Epithelial cell of esophagus (primary cell): Measurements from ENCODE around the gene HIC1.

Source experiments
- DNase-seq: peaks from one replicate; pipeline ENCODE4 v3.0.0; 2010; ENCODE audit warnings: low read depth
- H3K4me3 ChIP-seq: 2 replicates; pipeline ENCODE4 v1.5.1; 2011; ENCODE audit warnings: mild to moderate bottlenecking, low read length, control low read depth
- CTCF ChIP-seq: IDR thresholded peaks from 2 replicates; pipeline ENCODE4 v1.5.1; 2011; ENCODE audit warnings: low read depth, mild to moderate bottlenecking, low read length, control low read depth, inconsistent platforms; ENCODE audit not compliant: insufficient read depth; ENCODE audit errors: missing control alignments

Gene HIC1

DNA sequence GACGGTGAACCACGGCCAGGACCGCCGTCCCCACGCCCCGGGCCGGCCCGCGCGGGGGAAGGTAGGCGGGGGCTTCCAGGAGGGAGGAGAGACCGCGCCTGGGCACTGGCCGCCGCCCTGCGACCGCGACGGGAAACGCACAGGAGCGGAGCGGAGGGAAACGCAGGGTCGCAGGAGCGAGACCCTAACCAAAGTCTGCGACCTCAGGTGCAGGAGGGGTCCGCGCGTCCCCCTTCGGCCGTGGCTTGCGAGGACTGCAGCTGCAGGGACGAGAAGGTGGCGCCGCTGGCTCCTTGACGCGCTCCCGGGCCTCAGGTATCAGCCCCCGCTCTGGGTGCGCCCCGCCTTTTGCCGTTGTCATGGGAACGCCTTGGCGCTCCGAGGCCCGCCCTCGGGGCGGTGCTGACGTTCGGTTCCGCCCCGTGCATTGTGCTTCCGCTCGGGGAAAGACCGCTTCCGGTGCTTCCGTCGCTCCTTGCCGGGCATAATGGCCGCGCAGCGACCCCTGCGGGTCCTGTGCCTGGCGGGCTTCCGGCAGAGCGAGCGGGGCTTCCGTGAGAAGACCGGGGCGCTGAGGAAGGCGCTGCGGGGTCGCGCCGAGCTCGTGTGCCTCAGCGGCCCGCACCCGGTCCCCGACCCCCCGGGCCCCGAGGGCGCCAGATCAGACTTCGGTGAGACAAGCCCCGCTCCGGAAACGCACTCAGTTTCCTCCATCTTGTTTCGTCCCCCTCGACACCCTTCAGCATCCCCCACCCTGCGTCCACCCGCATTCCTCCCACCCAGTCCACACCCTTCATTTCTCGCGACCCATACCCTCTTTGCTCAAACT, 13.1 kb upstream of the HIC1 start, which contains the start of gene OVCA2:
Gene OVCA2, plus strand, starts transcription at position 462 of the 829 bp plus-strand sequence. Its CDS starts 26 bp downstream, at position 488.
- peak; percentile 95 for DNase-seq
- peak; percentile 37 for TF ChIP-seq CTCF
- H3K4me3 ChIP-seq = peak within 1 kb of the TSS; percentile 89

DNA sequence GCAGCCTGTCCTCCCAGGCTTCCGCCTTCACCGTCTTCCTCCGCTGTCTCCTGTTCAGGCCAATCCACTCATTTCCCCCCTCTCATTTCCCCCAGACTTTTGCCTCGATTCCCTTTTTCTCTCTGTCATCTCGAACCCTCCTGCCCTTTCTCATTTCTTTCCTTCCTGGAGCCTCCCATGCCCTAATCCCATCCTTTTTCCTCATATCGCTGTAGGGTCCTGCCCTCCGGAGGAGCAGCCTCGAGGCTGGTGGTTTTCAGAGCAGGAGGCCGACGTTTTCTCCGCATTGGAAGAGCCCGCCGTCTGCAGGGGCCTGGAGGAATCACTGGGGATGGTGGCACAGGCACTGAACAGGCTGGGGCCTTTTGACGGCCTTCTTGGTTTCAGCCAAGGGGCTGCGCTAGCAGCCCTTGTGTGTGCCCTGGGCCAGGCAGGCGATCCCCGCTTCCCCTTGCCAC, 12.5 kb upstream of the HIC1 start:
- peak overlapping the region; percentile 89 for H3K4me3 ChIP-seq
- no peak for DNase-seq
- peak; percentile 30 for TF ChIP-seq CTCF

- DNase-seq = no peak
- no peak for TF ChIP-seq CTCF
- peak overlapping the region; percentile 89 for H3K4me3 ChIP-seq
These were observed 12.0 kb upstream of the HIC1 start for GRCh38 chr17:2042933-2043332.

GRCh38 chr17:2043785-2044184, 11.1 kb upstream of the HIC1 start:
- no peak overlapping the region for H3K4me3 ChIP-seq
- peak; percentile 89 for DNase-seq
- TF ChIP-seq CTCF = no peak

GRCh38 chr17:2044263-2044894, 10.5 kb upstream of the HIC1 start:
- H3K4me3 ChIP-seq = no peak overlapping the region
- DNase-seq = no peak
- TF ChIP-seq CTCF = no peak

DNA sequence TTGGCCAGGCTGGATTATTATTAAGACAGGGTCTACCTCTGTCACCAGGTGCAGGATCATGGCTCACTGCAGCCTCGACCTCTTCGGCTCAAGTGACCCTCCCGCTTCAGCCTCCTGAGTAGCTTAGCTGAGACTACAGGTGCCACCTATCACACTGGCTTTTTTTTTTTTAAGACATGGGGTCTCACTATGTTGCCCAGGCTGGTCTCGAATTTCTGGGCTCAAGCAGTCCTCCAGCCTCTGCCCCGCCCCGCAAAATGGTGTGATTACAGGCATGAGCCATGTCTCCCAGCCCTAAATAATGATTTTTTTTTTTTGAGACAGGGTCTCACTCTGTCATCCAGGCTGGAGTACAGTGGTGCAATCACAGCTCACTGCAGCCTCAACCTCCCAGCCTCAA, 7.3 kb upstream of the HIC1 start:
- DNase-seq = no peak
- no peak for TF ChIP-seq CTCF
- H3K4me3 ChIP-seq = no peak overlapping the region
